Mesothelial cell of epicardium (in vitro differentiated cells): ENCODE data around the gene ANKRD11. TPM values are rescaled to one million over a fixed set of nuclear protein-coding genes. Genes with fewer than 3 reads are reported as not detected.
"Not testable (repeated sequence)": the region's sequence is repeated elsewhere in the genome, so short reads cannot be mapped to it uniquely, and the experiment has no call there.

Source experiments
- DNase-seq, 2 experiments: peaks; one replicate each; pipeline ENCODE4 v3.0.0; 2021; ENCODE audit warnings: low spot score in 2 of 2; ENCODE audit not compliant: unreplicated experiment in 2 of 2
- H3K27ac Mint-ChIP-seq: 2 replicates; pipeline ENCODE4 v1.8.0; 2021; ENCODE audit warnings: mixed read lengths
- H3K27me3 Mint-ChIP-seq: 2 replicates; pipeline ENCODE4 v1.8.0; 2021; ENCODE audit warnings: low read depth, mixed read lengths
- H3K36me3 Mint-ChIP-seq: 2 replicates; pipeline ENCODE4 v1.8.0; 2021; ENCODE audit warnings: mixed read lengths
- H3K4me1 Mint-ChIP-seq: 2 replicates; pipeline ENCODE4 v1.8.0; 2021; ENCODE audit warnings: mixed read lengths
- H3K4me3 Mint-ChIP-seq: 2 replicates; pipeline ENCODE4 v1.8.0; 2021; ENCODE audit warnings: mild to moderate bottlenecking, moderate library complexity, mixed read lengths
- H3K9me3 Mint-ChIP-seq: 2 replicates; pipeline ENCODE4 v1.8.0; 2021; ENCODE audit warnings: mixed read lengths
- total RNA-seq: library from RNA; stranded (reverse); gene quantifications from 3 replicates; pipeline ENCODE4 v1.2.1, GENCODE V29; 2021
- TF ChIP-seq, protein P1 (sequence below): fragments of 200-600 bp; sonication (generic); IDR thresholded peaks from one replicate; pipeline ENCODE4 v1.5.0; 2021; ENCODE audit warnings: antibody characterized with exemption; ENCODE audit not compliant: unreplicated experiment

Gene ANKRD11
- total RNA-seq, 1 donor from 2014 or later: 247 TPM

DNA sequence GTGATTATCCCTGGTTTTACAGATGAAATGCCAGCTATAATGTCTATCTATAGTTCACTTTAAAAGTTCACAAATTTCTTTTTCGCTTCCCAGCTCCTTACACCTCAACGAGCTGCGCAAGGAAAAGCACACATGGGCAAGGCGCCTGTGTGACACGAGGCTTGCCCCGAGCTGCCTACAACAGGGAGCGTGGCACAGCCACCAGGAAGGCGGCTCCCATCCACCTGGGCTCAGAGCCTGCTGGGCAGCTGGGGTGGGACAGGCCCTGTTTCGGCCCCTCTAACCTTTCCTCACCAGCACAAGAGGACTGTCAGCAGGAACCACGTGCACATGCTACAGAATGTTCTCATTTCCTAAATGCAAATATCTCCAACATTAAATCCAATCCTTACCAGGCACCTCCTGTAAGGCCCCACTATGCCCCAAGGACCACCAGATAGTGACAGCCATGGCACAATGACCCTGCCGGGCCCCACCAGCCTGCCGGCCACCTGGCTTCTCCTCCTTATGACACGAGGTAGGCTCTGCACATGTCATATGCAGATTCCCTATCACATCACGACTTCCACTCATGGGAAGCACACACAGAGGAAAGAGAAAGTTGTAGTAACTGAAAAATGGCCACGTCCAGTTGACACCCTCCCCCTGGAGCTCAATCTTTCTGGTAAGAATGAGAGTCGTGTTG, 180.8 kb downstream of the ANKRD11 start:
- Mint-ChIP-seq H3K4me3 (no peak overlapping the region), H3K27ac (no peak overlapping the region), H3K27me3 (no peaks in the 10 kb centered on the region), H3K9me3 (no peaks in the 10 kb centered on the region), H3K36me3 (peaks cover 15% of the 10 kb centered on the region), H3K4me1 (no peaks in the 10 kb centered on the region)
- TF ChIP-seq, protein P1, sequence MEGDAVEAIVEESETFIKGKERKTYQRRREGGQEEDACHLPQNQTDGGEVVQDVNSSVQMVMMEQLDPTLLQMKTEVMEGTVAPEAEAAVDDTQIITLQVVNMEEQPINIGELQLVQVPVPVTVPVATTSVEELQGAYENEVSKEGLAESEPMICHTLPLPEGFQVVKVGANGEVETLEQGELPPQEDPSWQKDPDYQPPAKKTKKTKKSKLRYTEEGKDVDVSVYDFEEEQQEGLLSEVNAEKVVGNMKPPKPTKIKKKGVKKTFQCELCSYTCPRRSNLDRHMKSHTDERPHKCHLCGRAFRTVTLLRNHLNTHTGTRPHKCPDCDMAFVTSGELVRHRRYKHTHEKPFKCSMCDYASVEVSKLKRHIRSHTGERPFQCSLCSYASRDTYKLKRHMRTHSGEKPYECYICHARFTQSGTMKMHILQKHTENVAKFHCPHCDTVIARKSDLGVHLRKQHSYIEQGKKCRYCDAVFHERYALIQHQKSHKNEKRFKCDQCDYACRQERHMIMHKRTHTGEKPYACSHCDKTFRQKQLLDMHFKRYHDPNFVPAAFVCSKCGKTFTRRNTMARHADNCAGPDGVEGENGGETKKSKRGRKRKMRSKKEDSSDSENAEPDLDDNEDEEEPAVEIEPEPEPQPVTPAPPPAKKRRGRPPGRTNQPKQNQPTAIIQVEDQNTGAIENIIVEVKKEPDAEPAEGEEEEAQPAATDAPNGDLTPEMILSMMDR: no peak
- no peak for DNase-seq

DNA sequence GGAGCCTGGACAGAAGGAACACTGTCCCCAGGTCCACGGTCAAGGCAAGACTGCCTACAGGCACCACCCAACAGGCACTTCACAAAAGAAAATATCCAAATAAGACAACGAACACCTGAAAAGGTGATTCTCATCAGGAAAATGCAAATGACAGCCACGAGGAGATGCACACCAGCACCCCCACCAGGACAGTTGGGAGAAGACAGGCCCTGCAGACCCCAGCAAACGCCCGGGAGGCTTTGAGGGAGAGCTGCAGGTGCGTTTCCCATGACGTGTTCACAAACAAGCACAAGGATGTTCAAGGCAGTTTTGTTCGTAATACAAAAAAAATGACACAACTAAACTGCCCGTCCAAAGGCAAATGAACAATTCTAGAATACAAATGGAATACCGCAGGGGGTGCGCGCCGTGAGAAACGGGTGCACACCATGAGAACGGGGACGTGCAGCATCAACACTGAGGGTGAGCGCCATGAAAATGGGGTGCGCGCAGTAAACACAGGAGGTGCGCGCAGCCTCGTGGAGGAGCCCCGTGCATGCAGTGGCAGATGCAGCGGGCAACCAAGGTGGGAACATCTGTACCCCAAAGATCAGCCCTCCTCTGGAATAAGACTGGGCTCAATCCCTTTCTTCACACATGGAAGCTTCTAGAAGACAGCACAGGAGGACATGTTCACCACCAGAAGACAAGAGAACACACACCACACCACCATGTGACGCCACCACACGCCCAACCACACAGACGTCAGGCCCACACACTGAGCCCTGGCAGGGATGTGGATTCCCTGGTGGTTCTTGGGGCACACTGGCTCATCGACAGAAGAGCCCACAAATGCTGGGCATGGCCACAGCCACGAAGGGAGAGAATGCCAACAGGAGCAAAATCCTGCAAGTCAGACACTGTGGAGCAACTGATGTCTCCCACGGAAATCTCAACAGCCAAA, 181.7 kb downstream of the ANKRD11 start:
- no peaks in the 10 kb centered on the region for H3K9me3 Mint-ChIP-seq
- H3K27me3 Mint-ChIP-seq: no peaks in the 10 kb centered on the region
- H3K4me3 Mint-ChIP-seq: no peak overlapping the region
- TF ChIP-seq, protein P1: peak; percentile 20
- DNase-seq: no peak
- H3K36me3 Mint-ChIP-seq: peaks cover 23% of the 10 kb centered on the region
- H3K4me1 Mint-ChIP-seq: no peaks in the 10 kb centered on the region
- H3K27ac Mint-ChIP-seq: peak overlapping the region; percentile 47

DNA sequence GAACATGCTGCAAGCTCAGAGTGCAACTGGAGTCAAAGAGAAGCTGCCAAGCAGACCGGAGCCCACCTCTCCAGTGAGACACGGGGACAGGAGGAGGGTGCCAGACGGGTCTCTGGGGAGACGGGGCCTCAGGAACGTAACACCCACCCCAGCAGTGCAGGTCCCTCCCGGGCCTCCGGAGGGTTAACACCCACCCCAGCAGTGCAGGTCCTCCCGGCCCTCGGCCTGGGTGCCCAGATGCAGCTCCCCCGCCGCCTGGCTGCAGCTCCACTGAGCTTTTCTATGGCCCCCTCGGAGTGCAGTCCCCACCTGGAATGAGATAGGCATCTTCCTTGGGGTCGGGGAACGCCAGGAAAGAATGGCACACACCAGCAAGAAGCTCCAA, 182.9 kb downstream of the ANKRD11 start:
- no peaks in the 10 kb centered on the region for H3K27me3 Mint-ChIP-seq
- TF ChIP-seq, protein P1: no peak

DNA sequence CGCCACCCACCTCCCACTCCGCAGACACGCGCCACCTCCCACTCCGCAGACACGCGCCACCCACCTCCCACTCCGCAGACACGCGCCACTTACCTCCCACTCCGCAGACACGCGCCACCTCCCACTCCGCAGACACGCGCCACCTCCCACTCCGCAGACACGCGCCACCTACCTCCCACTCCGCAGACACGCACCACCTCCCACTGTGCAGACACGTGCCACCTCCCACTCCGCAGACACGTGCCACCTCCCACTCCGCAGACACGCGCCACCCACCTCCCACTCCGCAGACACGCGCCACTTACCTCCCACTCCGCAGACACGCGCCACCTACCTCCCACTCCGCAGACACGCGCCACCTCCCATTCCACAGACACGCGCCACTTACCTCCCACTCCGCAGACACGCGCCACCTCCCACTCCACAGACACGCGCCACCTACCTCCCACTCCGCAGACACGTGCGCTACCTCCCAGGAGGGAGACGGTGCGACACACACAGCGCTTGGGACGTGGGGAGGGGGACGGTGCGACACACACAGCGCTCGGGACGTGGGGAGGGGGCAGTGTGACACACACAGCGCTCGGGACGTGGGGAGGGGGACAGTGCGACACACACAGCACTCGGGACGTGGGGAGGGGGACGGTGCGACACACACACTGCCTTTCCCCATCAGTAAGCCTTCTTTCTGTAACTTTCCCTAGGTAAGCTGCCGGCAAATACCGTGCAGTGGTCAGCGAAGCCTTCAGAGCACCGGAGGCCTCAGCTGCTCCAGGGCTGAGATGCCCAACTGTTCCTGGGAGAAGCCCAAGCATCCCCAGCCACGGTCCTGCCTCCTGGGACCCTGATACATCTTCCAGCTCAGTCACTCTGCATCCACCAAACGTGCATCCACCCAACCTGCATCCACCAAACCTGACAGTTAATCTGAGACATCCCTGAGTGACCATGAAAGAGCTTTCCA, 183.6 kb downstream of the ANKRD11 start:
- H3K9me3 Mint-ChIP-seq, H3K27me3 Mint-ChIP-seq, H3K4me1 Mint-ChIP-seq, DNase-seq, H3K4me3 Mint-ChIP-seq: not testable (repeated sequence)
- Mint-ChIP-seq H3K36me3 (peaks cover 24% of the 10 kb centered on the region), H3K27ac (peak overlapping the region; percentile 2)

More for the DNA sequence above, 182.9 kb downstream of the ANKRD11 start:
- DNase-seq: no peak
- Mint-ChIP-seq H3K36me3 (peaks cover 27% of the 10 kb centered on the region), H3K9me3 (no peaks in the 10 kb centered on the region), H3K27ac (no peak overlapping the region), H3K4me3 (no peak overlapping the region), H3K4me1 (no peaks in the 10 kb centered on the region)

DNA sequence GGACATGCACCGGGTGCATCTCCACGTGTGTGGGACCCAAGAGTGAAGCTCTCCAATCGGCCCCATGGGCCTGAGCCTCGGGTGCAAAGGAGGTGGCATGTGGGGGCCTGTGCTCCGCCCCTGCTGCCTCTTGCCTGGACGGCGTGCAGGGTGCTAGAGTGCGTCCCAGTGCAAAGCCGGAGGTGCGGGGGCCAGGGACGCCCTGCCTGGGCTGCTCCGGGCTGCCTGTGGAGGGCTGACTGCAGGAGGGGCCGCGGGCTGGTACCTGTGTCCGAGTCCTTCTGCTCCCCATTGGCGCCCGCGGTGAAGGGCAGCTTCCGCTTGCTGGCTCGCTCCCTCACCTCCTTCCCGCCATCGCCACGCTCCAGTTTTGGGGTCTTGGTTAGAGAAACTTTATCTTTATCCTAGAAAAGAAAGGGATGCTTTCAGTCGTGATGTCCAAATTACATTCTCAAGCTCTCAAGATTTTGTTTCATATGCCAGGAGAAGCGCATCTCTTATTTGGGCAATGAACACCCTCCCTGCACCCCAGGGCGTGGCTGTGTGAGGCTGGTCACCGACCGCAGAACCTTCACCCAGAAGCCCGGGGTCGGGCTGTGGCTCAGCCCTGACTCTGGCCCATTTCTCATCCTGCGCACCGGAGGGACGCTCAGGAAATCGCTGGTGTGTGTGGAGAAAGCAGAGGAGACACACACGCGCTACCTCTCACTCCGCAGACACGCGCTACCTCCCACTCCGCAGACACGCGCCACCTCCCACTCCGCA, 185.2 kb downstream of the ANKRD11 start:
- Mint-ChIP-seq H3K27ac (no peak overlapping the region), H3K9me3 (no peaks in the 10 kb centered on the region), H3K27me3 (no peaks in the 10 kb centered on the region), H3K4me1 (no peaks in the 10 kb centered on the region), H3K36me3 (peaks cover 22% of the 10 kb centered on the region), H3K4me3 (no peak overlapping the region)
- TF ChIP-seq, protein P1: no peak
- no peak for DNase-seq
